HG02571 (cell line): ENCODE results near the gene LYSMD1.

ENCODE experiments used
- ATAC-seq: cut with Tn5 transposase; IDR thresholded peaks from one replicate; pipeline ENCODE4 v1.9.1; 2021; ENCODE audit warnings: mild to moderate bottlenecking, moderate library complexity; ENCODE audit not compliant: unreplicated experiment

Gene LYSMD1

GRCh38 chr1:151142411-151143056 is 23.2 kb downstream of the LYSMD1 start:
- no peak for ATAC-seq

DNA sequence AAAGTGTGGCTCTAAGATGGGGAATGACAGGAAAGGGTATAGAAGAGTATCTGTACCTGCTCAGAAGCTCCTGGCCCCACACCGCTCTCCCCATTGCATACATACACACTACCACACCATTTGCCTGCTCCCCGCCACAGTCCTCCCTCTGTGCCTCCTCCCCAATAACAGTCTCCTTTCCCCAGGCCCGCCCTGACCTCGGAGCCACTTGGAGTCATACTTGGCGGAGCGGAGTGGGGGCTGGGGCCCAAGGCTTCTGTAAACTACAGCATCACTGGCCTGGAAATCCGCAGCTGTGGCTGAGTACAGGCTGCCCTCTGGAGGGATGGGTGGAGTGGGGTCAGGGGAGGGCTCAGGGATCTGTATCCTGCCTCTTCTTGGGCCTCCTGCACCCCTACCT is 27.9 kb downstream of the LYSMD1 start:
- ATAC-seq, result no peak

DNA sequence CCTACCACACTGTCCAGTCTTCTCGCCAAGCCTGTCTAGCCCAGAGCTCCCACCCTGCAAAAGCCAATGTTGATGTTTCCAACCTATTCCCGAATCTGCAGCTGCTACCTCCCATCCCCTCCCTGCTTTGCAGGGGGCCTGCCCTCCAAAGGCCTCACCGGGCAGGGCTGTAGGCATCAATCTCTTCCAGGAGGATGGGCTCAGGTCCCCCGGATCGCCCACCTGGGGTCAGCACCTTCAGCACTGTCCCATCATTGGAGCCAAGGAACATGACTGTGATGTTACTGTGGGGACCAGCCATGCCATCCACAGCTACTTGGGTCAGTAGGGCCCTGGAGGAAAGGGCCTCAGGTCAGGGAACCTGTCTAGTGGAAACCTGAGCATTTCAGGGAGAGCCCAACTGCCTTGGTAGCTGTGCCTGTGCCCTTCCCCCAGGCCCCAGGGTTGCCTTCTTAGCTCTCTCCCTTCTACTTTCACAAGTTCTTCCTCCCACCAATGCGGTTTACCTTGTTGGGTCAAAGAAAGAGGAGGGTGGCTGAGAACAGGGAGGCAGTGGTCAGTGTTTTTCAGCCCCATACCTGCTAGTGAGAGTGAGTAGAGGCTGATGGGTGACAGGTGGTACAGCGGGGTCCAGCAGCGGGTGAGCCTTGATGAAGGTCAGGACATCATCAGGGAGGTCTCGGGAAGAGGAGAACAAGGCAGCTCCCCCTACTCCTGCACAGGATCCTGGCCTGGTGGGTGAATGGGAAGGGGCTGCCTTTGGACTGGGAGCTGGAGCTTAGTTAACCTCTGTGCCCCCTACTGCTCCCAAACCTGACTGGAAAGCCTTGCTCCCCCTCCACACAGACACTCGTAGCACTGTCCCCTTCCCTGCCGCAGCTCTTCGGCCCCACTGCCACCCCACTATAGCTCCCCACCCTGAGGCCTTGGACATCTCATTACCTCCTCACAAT is 30.0 kb downstream of the LYSMD1 start:
- ATAC-seq, result no peak

- no peak for ATAC-seq
These were observed 30.7 kb downstream of the LYSMD1 start for GRCh38 chr1:151134991-151135390.

DNA sequence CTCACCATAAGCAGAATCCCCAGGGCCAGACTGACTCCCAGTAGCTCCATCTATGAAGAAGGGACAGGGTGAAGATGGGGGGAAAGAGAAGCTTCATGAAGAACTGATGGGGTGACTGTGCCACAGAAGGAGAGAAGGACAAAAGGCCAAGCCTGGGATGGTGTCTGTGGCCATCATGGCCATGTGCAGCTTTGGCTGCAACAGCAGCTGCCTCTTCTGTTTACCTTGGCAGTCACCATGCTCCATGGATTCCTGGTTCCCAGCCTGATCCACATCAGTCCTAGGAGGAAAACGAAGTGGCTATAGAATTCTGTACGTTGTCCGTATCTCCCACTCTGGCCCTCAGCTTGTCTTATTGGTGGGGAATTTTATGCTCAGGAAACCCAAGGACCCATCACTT is 31.3 kb downstream of the LYSMD1 start:
- ATAC-seq, result no peak

GRCh38 chr1:151133018-151133806 is 32.5 kb downstream of the LYSMD1 start:
- ATAC-seq, result no peak

DNA sequence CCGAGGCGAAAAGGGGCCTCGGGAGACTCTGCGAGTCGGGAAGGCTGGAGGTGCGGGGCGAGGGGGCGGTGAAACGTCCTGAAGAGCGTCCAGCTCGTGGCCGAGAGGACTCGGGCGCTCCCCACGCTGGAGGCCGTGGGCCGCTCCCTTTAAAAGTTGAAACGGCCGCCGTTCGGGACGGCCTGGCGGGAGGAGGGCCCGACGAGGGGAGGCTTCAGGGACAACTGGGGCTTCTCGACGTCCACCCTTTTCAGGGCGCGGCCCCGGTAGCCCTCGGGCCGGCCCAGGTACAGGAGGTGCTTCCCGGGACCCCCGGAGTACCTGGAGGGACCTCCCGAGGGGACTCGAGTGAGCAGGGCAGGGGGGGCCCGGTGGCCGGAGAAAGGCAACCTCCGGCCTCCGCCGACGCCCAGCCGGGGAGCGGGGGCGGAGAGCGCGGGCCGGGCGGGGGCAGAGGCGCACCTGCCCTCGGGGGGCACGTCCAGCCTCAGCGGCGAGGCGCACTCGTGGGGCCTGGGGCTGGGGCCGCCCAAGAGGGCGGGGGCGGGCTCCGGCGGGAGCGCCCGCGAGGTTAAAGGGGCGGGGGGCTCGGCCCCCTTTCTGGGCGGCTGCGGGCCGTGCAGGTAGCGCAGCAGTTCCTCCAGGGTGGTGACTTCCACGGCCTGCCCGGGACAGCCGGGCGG is 33.2 kb downstream of the LYSMD1 start:
- ATAC-seq, result no peak

GRCh38 chr1:151131701-151132334 is 33.9 kb downstream of the LYSMD1 start:
- ATAC-seq, result no peak

- no peak for ATAC-seq
These were observed 34.6 kb downstream of the LYSMD1 start for GRCh38 chr1:151130987-151131586.

DNA sequence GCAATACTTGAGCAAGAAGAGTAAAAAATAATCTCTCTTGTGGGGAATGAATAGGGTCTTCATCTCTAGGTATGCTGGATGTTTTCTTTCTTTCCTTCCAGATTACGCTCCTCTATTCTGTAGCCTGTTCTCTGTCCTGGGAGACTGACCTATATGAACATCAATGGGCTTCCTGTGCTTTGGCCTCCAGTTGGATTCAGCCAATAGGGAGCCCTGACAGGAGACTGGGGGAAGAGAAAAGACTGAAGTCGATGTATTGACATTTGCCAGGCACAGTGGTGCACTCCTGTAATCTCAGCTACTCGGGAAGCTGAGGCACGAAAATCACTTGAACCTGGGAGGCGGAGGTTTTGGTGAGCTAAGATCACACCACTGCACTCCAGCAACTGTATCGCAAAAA is 36.9 kb downstream of the LYSMD1 start:
- no peak for ATAC-seq

GRCh38 chr1:151124763-151125403 is 40.8 kb downstream of the LYSMD1 start:
- no peak for ATAC-seq

DNA sequence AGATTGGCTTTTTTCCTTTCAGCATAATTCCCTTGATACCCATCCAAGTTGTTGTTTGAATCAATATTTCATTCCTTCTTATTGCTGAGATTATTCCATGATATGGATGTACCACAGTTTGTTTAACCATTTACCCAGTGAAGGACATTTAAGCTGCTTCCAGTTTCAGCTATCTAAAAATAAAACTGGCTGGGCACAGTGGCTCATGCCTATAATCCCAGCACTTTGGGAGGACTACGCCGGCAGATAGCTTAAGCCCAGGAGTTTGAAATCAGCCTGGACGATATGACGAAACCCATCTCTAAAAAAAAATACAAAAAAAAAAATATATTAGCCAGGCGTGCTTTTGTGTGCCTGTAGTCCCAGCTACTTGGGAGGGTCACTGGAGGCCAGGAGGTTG is 51.8 kb downstream of the LYSMD1 start:
- no peak for ATAC-seq
